ENCODE results near the gene BFSP2. TPM values are rescaled to one million over a fixed set of nuclear protein-coding genes. Genes with fewer than 3 reads are reported as not detected.

BFSP2 gene
- total RNA-seq, 4 donors from 2014 or later, result not detected

DNA sequence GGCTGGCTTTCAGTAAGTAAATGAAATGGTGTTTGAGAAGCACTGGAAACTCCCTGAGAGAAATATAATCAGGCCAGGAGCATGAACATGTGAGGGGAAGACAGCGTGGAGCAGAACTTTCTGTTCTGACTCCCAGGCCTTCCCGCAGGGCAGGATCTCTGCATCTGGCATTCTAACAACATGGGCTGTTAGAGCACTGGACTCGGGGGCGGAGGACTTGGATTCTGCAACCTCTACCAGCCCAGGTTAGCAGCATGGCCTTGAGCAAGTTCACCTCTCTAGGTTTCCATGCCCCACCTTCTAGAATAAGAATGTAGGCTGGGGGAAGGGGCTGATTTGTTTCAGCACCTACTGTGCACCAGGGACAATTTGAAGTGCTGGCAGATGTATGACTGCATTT lies 12.5 kb upstream of the BFSP2 start:
- Histone ChIP-seq H3K27ac (no peak overlapping the region), H3K4me1 (peaks cover 6 to 19% of the 10 kb centered on the region in 2 donors), H3K36me3 (no peaks in the 10 kb centered on the region), H3K9me3 (no peaks in the 10 kb centered on the region), H3K27me3 (no peaks in the 10 kb centered on the region), H3K4me3 (replicated peaks in 1 of 3) (no peak overlapping the region)
- intact Hi-C loops (cut with DNase I), result no loop called here
- 86 to 93% methylated on average over 4 of the region's 4 CpGs for WGBS, 2 donors
- TF ChIP-seq, protein P1, sequence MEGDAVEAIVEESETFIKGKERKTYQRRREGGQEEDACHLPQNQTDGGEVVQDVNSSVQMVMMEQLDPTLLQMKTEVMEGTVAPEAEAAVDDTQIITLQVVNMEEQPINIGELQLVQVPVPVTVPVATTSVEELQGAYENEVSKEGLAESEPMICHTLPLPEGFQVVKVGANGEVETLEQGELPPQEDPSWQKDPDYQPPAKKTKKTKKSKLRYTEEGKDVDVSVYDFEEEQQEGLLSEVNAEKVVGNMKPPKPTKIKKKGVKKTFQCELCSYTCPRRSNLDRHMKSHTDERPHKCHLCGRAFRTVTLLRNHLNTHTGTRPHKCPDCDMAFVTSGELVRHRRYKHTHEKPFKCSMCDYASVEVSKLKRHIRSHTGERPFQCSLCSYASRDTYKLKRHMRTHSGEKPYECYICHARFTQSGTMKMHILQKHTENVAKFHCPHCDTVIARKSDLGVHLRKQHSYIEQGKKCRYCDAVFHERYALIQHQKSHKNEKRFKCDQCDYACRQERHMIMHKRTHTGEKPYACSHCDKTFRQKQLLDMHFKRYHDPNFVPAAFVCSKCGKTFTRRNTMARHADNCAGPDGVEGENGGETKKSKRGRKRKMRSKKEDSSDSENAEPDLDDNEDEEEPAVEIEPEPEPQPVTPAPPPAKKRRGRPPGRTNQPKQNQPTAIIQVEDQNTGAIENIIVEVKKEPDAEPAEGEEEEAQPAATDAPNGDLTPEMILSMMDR (IDR thresholded peaks at IDR 0.05), result no peak
- no peak for TF ChIP-seq POLR2A (IDR thresholded peaks at IDR 0.05)
- no peak for DNase-seq

DNA sequence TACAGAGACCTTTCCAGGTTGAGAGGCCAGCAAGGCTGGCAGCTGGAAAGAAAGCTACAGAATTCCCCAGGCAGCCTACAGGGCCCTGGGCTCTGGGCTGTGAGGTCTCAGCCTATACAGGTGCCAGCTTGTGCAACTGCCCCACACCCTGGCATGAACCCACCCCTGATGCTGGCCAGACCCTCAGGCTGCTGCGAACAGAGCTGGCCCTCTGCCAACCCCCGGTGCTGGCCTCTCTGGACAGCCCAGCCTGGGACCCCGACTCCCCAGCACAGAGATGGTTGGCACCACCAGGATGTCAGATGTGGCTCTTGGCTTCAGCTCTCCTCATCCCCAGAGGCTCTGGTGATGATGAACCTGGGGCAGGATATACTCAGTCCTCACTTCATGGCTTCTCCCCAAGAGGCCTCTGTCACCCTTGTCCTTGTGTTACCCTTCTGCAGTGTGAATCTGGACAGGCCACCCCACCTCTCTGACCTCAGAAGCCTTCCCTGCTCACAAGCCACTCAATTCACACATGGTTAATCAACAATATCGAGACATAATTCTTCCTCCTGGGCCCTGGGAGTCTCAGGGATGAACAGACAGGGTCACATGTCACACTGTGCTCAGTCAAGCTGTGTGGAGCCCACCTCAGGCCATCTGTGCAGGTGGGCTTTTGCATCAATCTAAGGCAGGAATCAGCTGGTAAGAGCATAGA lies 11.0 kb upstream of the BFSP2 start:
- WGBS, 2 donors, result 29 to 38% methylated on average over 2 to 4 of the region's 4 CpGs
- intact Hi-C loops (cut with DNase I), result no loop called here
- no peak for DNase-seq

GRCh38 chr3:133390715-133391114 lies 9.1 kb upstream of the BFSP2 start:
- no peak overlapping the region for H3K4me3 ChIP-seq (replicated peaks in 1 of 3)
- 92 to 97% methylated on average over 4 of the region's 4 CpGs for WGBS, 2 donors
- TF ChIP-seq, protein P1 (IDR thresholded peaks at IDR 0.05), result no peak
- no peak for TF ChIP-seq POLR2A (IDR thresholded peaks at IDR 0.05)

More for the DNA sequence above, 11.0 kb upstream of the BFSP2 start:
- TF ChIP-seq, protein P1 (IDR thresholded peaks at IDR 0.05), result no peak
- TF ChIP-seq POLR2A (IDR thresholded peaks at IDR 0.05), result no peak
- Histone ChIP-seq H3K9me3 (no peaks in the 10 kb centered on the region), H3K4me1 (peaks cover 6 to 13% of the 10 kb centered on the region in 2 donors), H3K4me3 (replicated peaks in 1 of 3) (no peak overlapping the region), H3K27ac (no peak overlapping the region), H3K27me3 (no peaks in the 10 kb centered on the region), H3K36me3 (no peaks in the 10 kb centered on the region)

DNA sequence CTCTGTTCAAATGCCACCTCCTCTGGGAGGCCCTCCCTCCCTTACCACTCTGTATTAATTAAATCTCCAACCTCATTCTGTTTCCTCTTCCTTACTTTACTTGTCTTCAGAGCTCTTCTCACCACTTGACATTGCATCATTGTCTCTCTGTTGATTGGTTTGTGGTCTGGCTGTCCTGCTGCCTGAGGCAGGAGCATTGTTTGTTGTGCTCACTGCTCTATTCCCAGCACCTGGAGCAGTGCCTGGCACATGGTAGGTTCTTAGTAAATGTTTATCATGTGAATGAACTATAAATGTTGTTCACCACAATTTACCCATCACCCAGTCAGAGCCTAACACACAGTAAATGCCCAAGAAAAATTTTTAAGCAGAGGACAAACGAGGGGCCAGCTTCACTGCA lies 6.7 kb upstream of the BFSP2 start:
- H3K27me3 ChIP-seq, result no peaks in the 10 kb centered on the region
- no peaks in the 10 kb centered on the region for H3K36me3 ChIP-seq
- no peaks in the 10 kb centered on the region for H3K9me3 ChIP-seq
- no peak for TF ChIP-seq POLR2A (IDR thresholded peaks at IDR 0.05)
- TF ChIP-seq, protein P1 (IDR thresholded peaks at IDR 0.05), result no peak
- 92 to 96% methylated on average over 1 of the region's 1 CpG for WGBS, 2 donors
- no peak for DNase-seq
- peaks cover 0 to 5% of the 10 kb centered on the region in 2 donors for H3K4me1 ChIP-seq
- no peak overlapping the region for H3K4me3 ChIP-seq (replicated peaks in 1 of 3)
- intact Hi-C loops (cut with DNase I), result no loop called here
- no peak overlapping the region for H3K27ac ChIP-seq

More at GRCh38 chr3:133390715-133391114, 9.1 kb upstream of the BFSP2 start:
- Histone ChIP-seq H3K4me1 (peaks cover 0 to 5% of the 10 kb centered on the region in 2 donors), H3K36me3 (no peaks in the 10 kb centered on the region), H3K9me3 (no peaks in the 10 kb centered on the region), H3K27ac (no peak overlapping the region), H3K27me3 (no peaks in the 10 kb centered on the region)
- intact Hi-C loops (cut with DNase I), result no loop called here
- DNase-seq, result no peak

GRCh38 chr3:133393691-133394474 lies 6.0 kb upstream of the BFSP2 start:
- no peak for DNase-seq
- Histone ChIP-seq H3K27ac (no peak overlapping the region), H3K9me3 (no peaks in the 10 kb centered on the region), H3K36me3 (no peaks in the 10 kb centered on the region), H3K27me3 (no peaks in the 10 kb centered on the region), H3K4me3 (replicated peaks in 1 of 3) (no peak overlapping the region), H3K4me1 (peaks cover 0 to 3% of the 10 kb centered on the region in 2 donors)
- WGBS, 2 donors, result 68 to 78% methylated on average over 7 of the region's 7 CpGs
- TF ChIP-seq, protein P1 (IDR thresholded peaks at IDR 0.05), result no peak
- no peak for TF ChIP-seq POLR2A (IDR thresholded peaks at IDR 0.05)
- intact Hi-C loops (cut with DNase I), result no loop called here
